Parietal lobe (tissue), 1 donor: ENCODE results near the gene LTK. TPM values are rescaled to one million over a fixed set of nuclear protein-coding genes. Genes with fewer than 3 reads are reported as not detected.

ENCODE experiments used
- total RNA-seq: library from RNA; depleted of rRNA; stranded (reverse); fragments of >200 nt; gene quantifications from one replicate; pipeline ENCODE4 v1.2.3, GENCODE V29; 2014

Gene LTK
- total RNA-seq, result not detected

DNA sequence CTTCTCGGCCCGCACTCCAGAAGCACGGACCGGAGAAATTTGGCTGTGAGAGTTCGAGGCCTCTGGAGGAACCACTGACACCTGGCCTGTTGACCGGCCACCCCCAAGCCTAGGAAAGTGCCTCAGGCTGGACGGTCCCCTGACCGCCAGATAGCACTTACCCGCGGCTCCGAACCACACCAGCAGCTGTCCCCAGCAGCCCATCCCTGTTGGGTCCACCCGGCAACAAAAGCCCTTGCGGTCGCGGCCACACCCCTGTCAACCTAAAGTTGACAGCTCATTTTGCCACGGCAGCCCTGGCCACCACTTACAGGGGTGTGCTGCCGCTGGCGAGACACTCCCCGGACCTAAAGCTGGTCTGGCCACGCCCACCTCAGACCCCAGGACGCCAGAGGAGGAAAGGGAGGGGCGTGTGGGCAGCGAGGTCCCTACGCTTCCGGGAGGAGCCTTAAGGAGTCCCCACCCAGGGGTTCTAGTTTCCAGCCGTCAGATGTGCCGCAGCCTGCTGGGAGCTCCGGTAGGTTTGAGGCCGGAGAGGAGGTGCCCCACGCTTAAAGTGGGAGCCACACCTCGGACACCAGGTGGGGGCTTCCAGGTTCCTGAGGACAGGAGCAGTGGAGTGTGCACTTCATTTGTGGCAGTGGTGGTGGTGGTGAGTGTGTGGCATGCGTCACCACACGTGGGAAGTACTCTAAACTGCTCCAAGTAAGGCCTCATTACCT, at the start of gene LTK:
Gene LTK, minus strand, starts transcription at position 322 of the 722 bp plus-strand sequence. Its CDS starts 118 bp downstream, at position 204.

DNA sequence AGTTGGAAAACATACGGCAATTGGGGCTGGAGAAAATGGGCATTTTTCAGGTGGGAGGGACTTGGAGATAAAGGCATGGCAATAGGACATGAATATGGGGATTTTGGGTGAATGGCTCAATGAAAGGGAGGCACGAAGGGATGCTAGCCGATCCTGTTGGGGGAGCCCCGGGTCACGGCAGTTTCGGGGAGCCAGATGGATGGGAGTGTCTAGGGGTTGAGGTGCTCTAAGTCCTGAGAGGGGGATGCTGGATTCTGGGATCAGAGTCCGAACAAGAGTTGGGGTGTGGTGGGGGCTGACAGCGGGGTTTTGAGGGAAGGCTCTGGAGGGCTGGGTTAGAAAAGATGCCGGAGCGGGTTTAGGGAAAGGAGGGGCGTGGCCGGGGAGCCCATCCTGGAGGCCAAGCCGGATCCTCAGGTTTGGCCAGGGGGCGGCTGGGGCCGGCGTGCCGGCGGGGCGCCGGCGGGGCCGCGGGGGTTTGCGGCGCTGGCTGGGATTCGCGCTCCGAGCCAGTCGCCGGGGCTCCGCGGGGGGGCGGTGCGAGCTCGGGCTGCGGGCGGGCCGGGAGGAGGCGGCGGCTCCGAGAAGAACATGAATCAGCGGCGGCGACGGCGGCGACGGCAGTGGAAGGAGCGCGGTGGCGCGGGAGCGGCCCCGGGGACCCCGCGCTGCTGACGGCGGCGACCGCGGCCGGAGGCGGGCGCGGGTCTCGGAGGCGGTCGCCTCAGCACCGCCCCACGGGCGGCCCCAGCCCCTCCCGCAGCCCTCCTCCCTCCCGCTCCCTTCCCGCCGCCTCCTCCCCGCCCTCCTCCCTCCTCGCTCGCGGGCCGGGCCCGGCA, 45.0 kb upstream of the LTK start, which contains the start of gene TYRO3:
Gene TYRO3, plus strand, starts transcription at position 813 of the 839 bp plus-strand sequence. CDS start 46 bp downstream, outside the sequence.

DNA sequence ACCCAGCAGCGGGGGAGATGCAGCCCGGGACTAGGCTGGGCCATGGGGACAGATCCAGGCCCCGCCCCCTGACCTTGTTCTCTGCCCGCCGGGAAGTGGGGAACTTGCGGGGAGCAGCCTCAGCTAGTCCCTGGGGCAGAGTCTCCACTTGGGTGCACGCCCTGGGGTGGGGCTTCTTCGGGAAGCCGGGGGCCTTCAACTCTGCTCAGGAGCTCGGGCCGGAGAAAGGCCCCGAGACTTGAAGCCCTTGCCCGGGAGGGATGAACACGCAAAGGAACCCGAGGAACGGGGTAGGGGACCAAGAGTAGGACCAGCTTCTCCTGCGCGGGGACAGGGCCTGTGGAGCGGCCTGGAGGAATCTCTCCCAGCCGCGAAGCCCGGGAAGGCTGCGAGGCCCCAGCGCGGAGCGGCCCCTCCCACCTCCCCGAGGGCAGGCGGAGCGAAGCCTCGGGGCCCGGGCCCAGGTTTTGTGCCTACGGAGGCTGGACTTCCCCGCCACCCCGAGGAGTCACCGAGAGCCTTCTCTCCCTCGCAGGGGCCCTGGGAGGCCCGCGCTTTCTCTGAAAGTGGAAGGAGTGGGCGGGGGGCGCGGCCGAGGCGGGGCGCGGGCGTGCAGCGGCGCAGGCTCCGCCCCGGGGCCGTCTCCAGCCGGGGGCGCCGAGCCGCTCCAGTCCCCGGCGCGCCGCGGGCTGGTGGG, 20.3 kb downstream of the LTK start, which contains the start of gene ITPKA:
Gene ITPKA, plus strand, starts transcription at position 670 of the 697 bp plus-strand sequence. CDS start 54 bp downstream, outside the sequence.

Other genes with a start within 250 kb of the LTK start
- 3.4 TPM for gene OIP5, start 181.2 kb downstream of the LTK start, total RNA-seq
- 34.4 TPM for gene NUSAP1, start 180.9 kb downstream of the LTK start, total RNA-seq
- 19.1 TPM for gene NDUFAF1, start 111.3 kb downstream of the LTK start, total RNA-seq
- 61.7 TPM for gene RTF1, start 96.7 kb downstream of the LTK start, total RNA-seq
- gene ITPKA, start 20.0 kb downstream of the LTK start, total RNA-seq, result 1.3 TPM
- 29.7 TPM for gene RPAP1, start 30.4 kb upstream of the LTK start, total RNA-seq
- 23.5 TPM for gene TYRO3, start 45.4 kb upstream of the LTK start, total RNA-seq
- 111 TPM for gene MGA, start 146.6 kb upstream of the LTK start, total RNA-seq